ES-I3 (cell line): Measurements from ENCODE around the gene MACF1.

Source experiments
- H3K36me3 ChIP-seq: 2 replicates; pipeline ENCODE4 v1.6.1; 2013; ENCODE audit warnings: mild to moderate bottlenecking, low read length, control low read depth, moderate library complexity; ENCODE audit not compliant: insufficient read depth
- H3K4me1 ChIP-seq: 2 replicates; pipeline ENCODE4 v1.6.1; 2013; ENCODE audit warnings: mild to moderate bottlenecking, control low read depth, low read length; ENCODE audit not compliant: insufficient read depth
- H3K9ac ChIP-seq: 2 replicates; pipeline ENCODE4 v1.6.1; 2013; ENCODE audit warnings: low read depth, mild to moderate bottlenecking, low read length, moderate library complexity
- H3K9me3 ChIP-seq: 2 replicates; pipeline ENCODE4 v1.6.1; 2013; ENCODE audit warnings: mild to moderate bottlenecking, low read length, moderate library complexity; ENCODE audit not compliant: control insufficient read depth, insufficient read depth

MACF1 gene

DNA sequence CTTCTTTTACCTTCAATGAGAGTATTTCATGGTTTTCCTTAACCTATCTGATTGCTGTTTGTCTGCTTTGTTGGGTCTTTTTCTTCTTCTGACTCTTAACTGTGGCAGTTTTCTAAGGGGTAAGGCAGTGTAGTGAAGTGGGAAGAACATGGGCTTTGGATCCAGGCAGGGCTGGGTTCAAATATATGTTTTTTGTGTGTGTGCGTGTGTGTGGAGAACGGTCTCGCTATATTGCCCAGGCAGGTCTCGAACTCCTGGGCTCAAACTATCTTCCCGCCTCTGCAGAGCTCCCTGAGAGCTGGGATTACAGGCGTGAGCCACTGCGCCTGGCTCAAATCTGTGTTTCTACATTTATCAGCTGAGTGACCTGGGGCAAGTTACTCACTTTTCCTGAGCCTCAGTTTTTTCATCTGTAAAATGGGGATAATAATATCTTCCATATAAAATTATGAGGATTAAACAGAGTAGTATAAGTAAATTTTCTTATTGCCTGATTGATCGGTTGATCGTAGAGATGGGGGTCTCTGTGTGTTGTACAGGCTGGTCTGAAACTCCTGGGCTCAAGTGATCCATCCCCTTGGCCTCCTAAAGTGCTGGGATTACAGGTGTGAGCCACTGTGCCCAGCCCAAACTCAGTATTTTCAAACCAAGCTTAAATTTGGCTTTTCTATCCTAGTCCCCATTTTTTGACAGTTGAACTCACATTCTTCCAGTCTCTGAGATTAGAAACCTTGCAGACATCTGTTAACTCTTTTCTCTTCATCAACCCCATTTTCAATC, 36.0 kb upstream of the MACF1 start:
- Histone ChIP-seq H3K9ac (no peak overlapping the region; the same call in 1 of the 2 replicates), H3K9me3 (no peaks in the 10 kb centered on the region), H3K36me3 (0 out of 2 replicates have a peak, but pooled peaks cover 2% of the 10 kb centered on the region), H3K4me1 (peaks cover 55% of the 10 kb centered on the region)

DNA sequence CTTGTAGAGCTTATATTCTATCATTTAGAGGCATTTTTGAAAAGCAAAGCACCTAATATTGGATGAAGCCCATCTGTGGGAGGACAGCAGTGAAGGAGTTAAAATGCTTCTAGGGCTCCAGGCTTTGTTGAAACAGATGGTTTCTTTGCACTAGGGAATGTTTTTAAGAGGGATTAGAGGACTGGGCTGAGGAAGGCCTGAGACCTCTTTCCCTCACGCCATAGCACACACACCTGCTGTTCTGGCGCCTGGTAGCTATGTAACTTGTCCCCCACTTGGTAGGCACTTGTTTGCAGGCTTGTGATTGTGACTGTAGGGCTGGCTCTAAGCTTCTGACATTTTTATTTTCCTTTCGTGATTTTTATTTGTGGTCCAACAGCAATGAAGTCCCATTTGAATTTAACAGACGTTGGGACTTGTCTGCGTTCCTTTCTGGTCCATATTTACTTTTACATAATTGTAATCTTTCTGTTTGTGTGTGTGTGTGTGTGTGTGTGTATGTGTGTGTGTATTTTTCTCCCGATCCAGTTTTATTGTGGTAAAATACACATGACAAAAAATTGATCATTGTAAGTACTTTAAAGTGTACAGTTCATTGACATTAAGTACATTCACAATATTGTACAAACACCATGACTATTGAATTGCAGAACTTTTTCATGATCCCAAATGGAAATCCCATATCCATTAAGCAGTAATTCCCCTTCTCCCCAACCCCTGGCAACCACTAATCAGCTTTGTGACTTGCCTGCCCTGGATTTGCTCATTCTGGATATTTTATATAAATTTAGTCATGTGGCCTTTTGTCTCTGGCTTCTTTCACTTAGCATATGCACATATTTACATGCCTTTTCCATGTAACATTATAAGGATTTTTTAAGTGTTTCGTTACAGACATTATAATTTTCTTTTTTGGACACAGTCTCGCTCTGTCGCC, 33.5 kb upstream of the MACF1 start:
- H3K36me3 ChIP-seq = no peaks in the 10 kb centered on the region
- 0 out of 2 replicates have a peak overlapping the region, but pooled peaks have one; percentile 11 for H3K9ac ChIP-seq
- H3K4me1 ChIP-seq = peaks cover 51% of the 10 kb centered on the region
- no peaks in the 10 kb centered on the region for H3K9me3 ChIP-seq

DNA sequence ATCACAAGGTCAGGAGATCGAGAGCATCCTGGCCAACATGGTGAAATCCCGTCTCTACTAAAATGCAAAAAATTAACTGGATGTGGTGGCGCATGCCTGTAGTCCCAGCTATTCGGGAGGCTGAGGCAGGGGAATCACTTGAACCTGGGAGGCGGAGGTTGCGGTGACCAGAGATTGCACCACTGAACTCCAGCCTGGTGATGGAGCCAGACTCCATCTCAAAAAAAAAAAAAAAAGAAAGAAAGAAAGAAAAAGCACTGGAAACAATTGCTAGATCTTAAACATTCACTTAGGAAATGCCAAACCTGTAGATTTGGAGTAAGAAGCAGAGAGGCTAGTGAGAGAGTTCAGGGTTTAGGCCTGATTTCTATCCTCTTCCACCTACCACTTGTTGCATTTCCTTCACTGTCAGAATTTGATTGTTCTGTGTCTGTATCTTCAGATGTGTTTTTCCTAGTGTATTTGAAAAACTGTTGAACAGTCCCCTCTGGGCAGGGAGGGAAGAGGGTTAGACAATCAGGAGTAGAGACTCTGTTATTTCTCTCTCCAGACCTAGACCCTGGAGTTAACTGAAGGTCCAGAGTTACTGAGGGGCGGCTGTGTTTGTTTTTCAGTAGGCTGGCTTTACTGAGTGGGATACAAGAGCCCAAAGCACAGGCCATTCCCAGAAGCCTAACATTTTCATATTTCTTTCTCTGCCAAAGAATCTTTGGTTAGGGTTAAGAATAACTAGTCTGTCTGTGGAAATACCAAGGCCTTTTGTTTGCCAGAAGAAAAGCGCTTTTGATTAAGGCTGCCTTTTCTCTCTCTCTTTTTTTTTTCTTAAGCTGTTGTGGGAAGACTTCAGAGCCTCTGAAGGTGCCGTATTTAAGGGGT, 31.1 kb upstream of the MACF1 start:
- H3K4me1 ChIP-seq = peaks cover 59% of the 10 kb centered on the region
- H3K9ac ChIP-seq = no peak overlapping the region
- H3K9me3 ChIP-seq = no peaks in the 10 kb centered on the region
- no peaks in the 10 kb centered on the region for H3K36me3 ChIP-seq

GRCh38 chr1:39173995-39174380, 30.5 kb upstream of the MACF1 start:
- no peaks in the 10 kb centered on the region for H3K9me3 ChIP-seq
- H3K4me1 ChIP-seq = peaks cover 60% of the 10 kb centered on the region
- no peaks in the 10 kb centered on the region for H3K36me3 ChIP-seq
- no peak overlapping the region for H3K9ac ChIP-seq

GRCh38 chr1:39174390-39175081, 30.0 kb upstream of the MACF1 start:
- Histone ChIP-seq H3K36me3 (no peaks in the 10 kb centered on the region), H3K9ac (no peak overlapping the region), H3K4me1 (peaks cover 61% of the 10 kb centered on the region), H3K9me3 (no peaks in the 10 kb centered on the region)

- Histone ChIP-seq H3K9ac (no peak overlapping the region), H3K36me3 (no peaks in the 10 kb centered on the region), H3K9me3 (no peaks in the 10 kb centered on the region), H3K4me1 (peaks cover 37% of the 10 kb centered on the region)
Observed at GRCh38 chr1:39177706-39178105, 26.8 kb upstream of the MACF1 start.

DNA sequence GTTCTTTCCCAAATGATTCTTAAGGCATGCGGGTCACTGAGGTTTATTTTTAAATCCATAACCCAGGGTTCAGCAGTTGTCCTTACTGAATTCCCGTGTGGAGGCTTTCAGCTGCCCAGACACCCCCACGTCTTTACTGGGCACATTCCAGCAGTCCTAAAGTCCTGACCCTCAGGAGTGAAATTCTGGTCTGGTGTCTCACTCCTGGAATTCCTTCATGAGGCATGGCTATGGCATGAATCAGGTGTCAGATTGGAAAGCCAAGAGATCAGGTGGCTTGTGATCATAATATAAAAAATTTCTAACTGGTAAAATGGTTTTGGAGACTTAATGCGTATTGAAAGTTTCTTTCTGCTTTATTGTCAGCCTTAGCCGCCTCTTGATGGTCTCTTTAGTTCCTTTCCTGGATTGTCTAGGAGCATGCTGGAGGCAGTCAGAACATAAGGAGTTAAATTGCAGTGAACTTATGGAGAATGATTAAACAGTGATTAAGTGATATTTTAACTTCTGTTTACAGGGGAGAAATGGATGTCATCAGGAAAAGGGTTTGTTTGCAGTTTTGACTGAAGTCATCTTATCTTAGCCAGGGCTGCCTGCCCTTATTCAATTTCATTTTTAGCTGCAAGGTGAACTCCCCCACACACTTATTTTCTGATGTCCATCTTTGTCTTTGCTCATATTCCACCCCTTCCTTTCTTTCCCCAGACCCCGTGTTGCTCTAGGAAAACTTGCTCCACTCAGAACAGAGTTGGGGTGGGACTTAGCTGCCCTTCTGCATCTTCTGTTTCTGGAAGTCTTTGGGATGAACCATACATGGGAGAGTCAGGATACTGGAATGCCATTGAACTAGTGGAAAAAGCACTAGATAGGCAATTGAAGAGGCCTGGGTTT, 25.7 kb upstream of the MACF1 start:
- Histone ChIP-seq H3K36me3 (no peaks in the 10 kb centered on the region), H3K9ac (no peak overlapping the region; the same call in 1 of the 2 replicates), H3K9me3 (no peaks in the 10 kb centered on the region), H3K4me1 (peaks cover 38% of the 10 kb centered on the region)

- no peaks in the 10 kb centered on the region for H3K9me3 ChIP-seq
- no peaks in the 10 kb centered on the region for H3K36me3 ChIP-seq
- H3K4me1 ChIP-seq = peaks cover 34% of the 10 kb centered on the region
- no peak overlapping the region for H3K9ac ChIP-seq
Observed at GRCh38 chr1:39181311-39181710, 23.2 kb upstream of the MACF1 start.

GRCh38 chr1:39182804-39183203, 21.7 kb upstream of the MACF1 start:
- Histone ChIP-seq H3K9ac (no peak overlapping the region), H3K9me3 (no peaks in the 10 kb centered on the region), H3K36me3 (no peaks in the 10 kb centered on the region), H3K4me1 (peaks cover 38% of the 10 kb centered on the region)

GRCh38 chr1:39183503-39184353, 20.8 kb upstream of the MACF1 start:
- H3K36me3 ChIP-seq = no peaks in the 10 kb centered on the region
- peaks cover 29% of the 10 kb centered on the region for H3K4me1 ChIP-seq
- no peak overlapping the region for H3K9ac ChIP-seq
- H3K9me3 ChIP-seq = no peaks in the 10 kb centered on the region

DNA sequence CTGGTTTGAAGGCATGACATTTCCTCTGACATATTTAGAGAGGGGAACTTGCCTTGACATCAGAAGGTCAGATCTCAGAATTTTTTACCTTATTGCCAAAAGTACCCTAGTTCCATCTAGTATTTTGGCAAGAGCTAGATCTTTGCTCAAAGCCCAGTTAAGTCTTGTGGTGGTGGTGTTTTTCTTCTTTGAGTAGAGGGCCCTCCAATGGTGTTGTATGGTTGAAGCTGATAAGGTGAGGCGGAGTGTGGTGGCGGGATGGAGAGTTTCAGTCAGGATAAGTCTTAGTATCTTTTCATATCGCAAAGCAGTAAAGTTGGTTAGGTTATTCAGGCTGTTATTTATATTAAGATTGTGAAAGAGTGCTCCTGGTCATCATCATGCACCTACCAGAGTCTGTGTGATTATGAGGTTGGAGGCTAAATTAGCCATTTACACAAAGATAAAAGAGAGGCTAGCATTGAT, 20.1 kb upstream of the MACF1 start:
- Histone ChIP-seq H3K9me3 (no peaks in the 10 kb centered on the region), H3K36me3 (no peaks in the 10 kb centered on the region), H3K9ac (no peak overlapping the region), H3K4me1 (peaks cover 30% of the 10 kb centered on the region)
